Neuronal stem cell (in vitro differentiated cells): Measurements from ENCODE around the gene CALML6. TPM values are rescaled to one million over a fixed set of nuclear protein-coding genes. Genes with fewer than 3 reads are reported as not detected.

Experiments
- DNase-seq: peaks from one replicate; pipeline ENCODE4 v3.0.0-alpha.2; 2013; ENCODE audit warnings: low spot score
- H2AFZ ChIP-seq: one replicate; pipeline ENCODE4 v1.6.1; 2013; ENCODE audit warnings: mild to moderate bottlenecking, low read length, inconsistent platforms
- H2AK5ac ChIP-seq: 2 replicates; pipeline ENCODE4 v1.6.1; 2013; ENCODE audit warnings: low read depth, mild to moderate bottlenecking, inconsistent platforms, low read length, moderate library complexity, mixed read lengths
- H2BK120ac ChIP-seq: 2 replicates; pipeline ENCODE4 v1.6.1; 2013; ENCODE audit warnings: low read depth, mild to moderate bottlenecking, inconsistent platforms, low read length, moderate library complexity, mixed read lengths
- H2BK12ac ChIP-seq: one replicate; pipeline ENCODE4 v1.6.1; 2013; ENCODE audit warnings: low read length, inconsistent platforms
- H2BK15ac ChIP-seq: 2 replicates; pipeline ENCODE4 v1.6.1; 2013; ENCODE audit warnings: mild to moderate bottlenecking, low read length, inconsistent platforms, mixed read lengths
- H2BK5ac ChIP-seq: one replicate; pipeline ENCODE4 v1.6.1; 2013; ENCODE audit warnings: inconsistent platforms, mild to moderate bottlenecking, low read length, moderate library complexity
- H3K14ac ChIP-seq: one replicate; pipeline ENCODE4 v1.6.1; 2013; ENCODE audit warnings: low read length, inconsistent platforms
- H3K18ac ChIP-seq: 2 replicates; pipeline ENCODE4 v1.6.1; 2013; ENCODE audit warnings: low read length, inconsistent platforms
- H3K23ac ChIP-seq: 2 replicates; pipeline ENCODE4 v1.6.1; 2013; ENCODE audit warnings: low read depth, mild to moderate bottlenecking, mixed read lengths, low read length, inconsistent platforms; ENCODE audit not compliant: poor library complexity
- H3K27ac ChIP-seq: replicated peaks from 3 replicates; pipeline ENCODE4 v1.5.1; 2013; ENCODE audit warnings: low read length, inconsistent platforms
- H3K27me3 ChIP-seq, 3 experiments: 2 replicates each; pipeline ENCODE4 v1.6.1; 2013; ENCODE audit warnings: low read length in 3 of 3, mild to moderate bottlenecking in 2 of 3, inconsistent platforms in 1 of 3, low read depth in 1 of 3, mixed read lengths in 1 of 3, moderate library complexity in 1 of 3; ENCODE audit not compliant: control insufficient read depth in 3 of 3, insufficient read depth in 3 of 3
- H3K36me3 ChIP-seq, 2 donors: replicated peaks in 1 of 2; 2 replicates each; pipeline ENCODE4 v1.6.1; 2013; ENCODE audit warnings: low read length in 2 of 2; ENCODE audit not compliant: control insufficient read depth in 2 of 2, insufficient read depth in 2 of 2
- H3K4ac ChIP-seq: 2 replicates; pipeline ENCODE4 v1.6.1; 2013; ENCODE audit warnings: inconsistent platforms, mild to moderate bottlenecking, low read length, moderate library complexity
- H3K4me1 ChIP-seq, 2 donors: 1 replicate in 1 of 2; 2 replicates in 1 of 2; pipeline ENCODE4 v1.6.1; 2013; ENCODE audit warnings: low read length in 2 of 2, low read depth in 1 of 2; ENCODE audit not compliant: control insufficient read depth in 2 of 2, insufficient read depth in 1 of 2
- H3K4me2 ChIP-seq: one replicate; pipeline ENCODE4 v1.6.1; 2013; ENCODE audit warnings: mild to moderate bottlenecking, low read length, inconsistent platforms; ENCODE audit not compliant: insufficient read depth, poor library complexity, severe bottlenecking
- H3K4me3 ChIP-seq, 2 donors: 2 replicates each; pipeline ENCODE4 v1.5.1; 2013; ENCODE audit warnings: low read length in 2 of 2, mild to moderate bottlenecking in 2 of 2, inconsistent platforms in 1 of 2, moderate library complexity in 1 of 2
- H3K79me1 ChIP-seq: one replicate; pipeline ENCODE4 v1.6.1; 2013; ENCODE audit warnings: low read depth, mild to moderate bottlenecking, inconsistent platforms, low read length, moderate library complexity
- H3K9ac ChIP-seq: one replicate; pipeline ENCODE4 v1.6.1; 2013; ENCODE audit warnings: mild to moderate bottlenecking, low read depth, low read length, inconsistent platforms; ENCODE audit not compliant: poor library complexity
- H3K9me3 ChIP-seq, 2 donors: replicated peaks in 1 of 2; 2 replicates each; pipeline versions ENCODE3 to v1.6.1; 2013; ENCODE audit warnings: low read length in 2 of 2, mild to moderate bottlenecking in 2 of 2, inconsistent platforms in 1 of 2, low read depth in 1 of 2, mixed read lengths in 1 of 2, moderate library complexity in 1 of 2; ENCODE audit not compliant: control insufficient read depth in 2 of 2, insufficient read depth in 1 of 2
- H4K8ac ChIP-seq: one replicate; pipeline ENCODE4 v1.6.1; 2013; ENCODE audit warnings: low read depth, mild to moderate bottlenecking, inconsistent platforms, low read length, moderate library complexity
- H4K91ac ChIP-seq: one replicate; pipeline ENCODE4 v1.6.1; 2013; ENCODE audit warnings: low read length, low read depth, mild to moderate bottlenecking, inconsistent platforms; ENCODE audit not compliant: poor library complexity
- WGBS, 2 donors: extraction: QIAGEN DNeasy Blood & Tissue Kit; methylation state at CpG; one replicate each; pipeline ENCODE4 v1.1.7; 2013; ENCODE audit warnings: missing lambda C conversion rate in 2 of 2, mixed read lengths in 1 of 2; ENCODE audit not compliant: insufficient read length in 2 of 2, insufficient replicate concordance in 1 of 2; ENCODE audit errors: extremely low coverage in 2 of 2; 5-methylcytosine and 5-hydroxymethylcytosine counted together
- polyA plus RNA-seq, 2 experiments: library from polyadenylated mRNA; stranded (reverse); fragments of 200-250 nt; gene quantifications; one replicate each; pipeline ENCODE4 v1.2.3, GENCODE V29; 2013

CALML6 gene
- polyA plus RNA-seq (2013, experiment 1 of 2), result 0.07 TPM
- polyA plus RNA-seq (2013, experiment 2 of 2), result 0.08 TPM

- peak within 1 kb of the TSS; percentile 84 for H2BK12ac ChIP-seq
- H3K9me3 ChIP-seq, result no peaks in the 10 kb centered on the region
- peak within 1 kb of the TSS; percentile 4 for H4K8ac ChIP-seq
- peak within 1 kb of the TSS; percentile 73 for H3K23ac ChIP-seq
- H3K14ac ChIP-seq, result no peak within 1 kb of the TSS
- H3K4me3 ChIP-seq, result no peak within 1 kb of the TSS
- peak within 1 kb of the TSS; percentile 66 for H2BK5ac ChIP-seq
- H4K91ac ChIP-seq, result no peak within 1 kb of the TSS
- no peak for DNase-seq
- no peak within 1 kb of the TSS for H3K4me2 ChIP-seq
- peak within 1 kb of the TSS; percentile 76 for H3K18ac ChIP-seq
- no peaks in the 10 kb centered on the region for H3K36me3 ChIP-seq
- H2BK15ac ChIP-seq, result peak within 1 kb of the TSS; percentile 55
- WGBS, 2 donors, result no CpG with 5 or more reads among the region's 15 CpGs
- H3K27ac ChIP-seq, result no peak within 1 kb of the TSS
- H2AFZ ChIP-seq, result no peak within 1 kb of the TSS
- peak within 1 kb of the TSS; percentile 77 for H3K9ac ChIP-seq
- H3K27me3 ChIP-seq, result peaks cover 0 to 47% (median 9%) of the 10 kb centered on the region in 3 experiments
- H3K4ac ChIP-seq, result no peak within 1 kb of the TSS
- H3K4me1 ChIP-seq, result peaks cover 8 to 10% of the 10 kb centered on the region in 2 donors
- H2BK120ac ChIP-seq, result no peak within 1 kb of the TSS
- H2AK5ac ChIP-seq, result peak within 1 kb of the TSS; percentile 97
- H3K79me1 ChIP-seq, result peaks cover 3% of the 10 kb centered on the region
Measured at GRCh38 chr1:1914971-1915692, at the start of gene CALML6. CALML6 (plus strand) TSS chr1:1915260; CDS start chr1:1915281, 21 bp downstream.

- WGBS, 2 donors, result no CpG with 5 or more reads among the region's 3 CpGs
- Histone ChIP-seq H2BK15ac (no peak overlapping the region), H3K79me1 (peaks cover 7% of the 10 kb centered on the region), H3K18ac (no peak overlapping the region), H3K4ac (no peak overlapping the region), H2AFZ (no peak overlapping the region), H2AK5ac (no peak overlapping the region), H3K14ac (no peak overlapping the region), H4K91ac (no peak overlapping the region), H2BK5ac (no peak overlapping the region), H3K4me2 (no peak overlapping the region), H2BK120ac (no peak overlapping the region), H3K27ac (no peak overlapping the region), H4K8ac (no peak overlapping the region), H2BK12ac (no peak overlapping the region), H3K4me3 (no peak overlapping the region), H3K9ac (no peak overlapping the region), H3K23ac (no peak overlapping the region), H3K27me3 (no peaks in the 10 kb centered on the region), H3K36me3 (peaks cover 6 to 63% of the 10 kb centered on the region in 2 donors), H3K4me1 (no peaks in the 10 kb centered on the region), H3K9me3 (peaks cover 2 to 4% of the 10 kb centered on the region in 2 donors)
- no peak for DNase-seq
Measured at GRCh38 chr1:1867164-1867563, 47.9 kb upstream of the CALML6 start.

DNA sequence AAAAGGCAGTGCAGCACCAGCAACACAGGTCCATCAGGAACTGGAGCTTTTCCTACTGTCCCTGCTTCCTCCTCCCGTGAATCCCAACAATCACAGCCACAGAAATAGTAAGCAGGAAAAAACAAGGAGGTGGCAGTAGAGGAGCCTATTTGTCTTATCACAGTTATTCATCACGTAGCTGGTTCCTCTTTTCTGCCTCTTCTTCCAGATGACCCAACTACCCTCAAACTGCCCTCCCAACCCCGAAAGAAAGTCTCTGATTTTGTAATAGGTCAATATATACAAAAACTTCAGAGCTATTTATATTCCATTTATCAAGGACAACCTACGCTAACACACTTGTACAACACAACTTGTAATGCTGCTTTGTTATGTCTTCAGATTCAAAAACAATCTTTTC lies 45.6 kb upstream of the CALML6 start:
- Histone ChIP-seq H3K36me3 (peaks cover 17 to 66% of the 10 kb centered on the region in 2 donors), H3K4me1 (peaks cover 0 to 3% of the 10 kb centered on the region in 2 donors), H3K23ac (no peak overlapping the region), H3K27ac (no peak overlapping the region), H2BK120ac (no peak overlapping the region), H4K8ac (no peak overlapping the region), H3K9ac (no peak overlapping the region), H3K9me3 (peaks cover 3 to 9% of the 10 kb centered on the region in 2 donors), H3K4me2 (no peak overlapping the region), H4K91ac (no peak overlapping the region), H3K14ac (no peak overlapping the region), H3K18ac (no peak overlapping the region), H3K27me3 (no peaks in the 10 kb centered on the region), H3K4ac (no peak overlapping the region), H2AFZ (no peak overlapping the region), H3K79me1 (peaks cover 7% of the 10 kb centered on the region), H2BK5ac (no peak overlapping the region), H2AK5ac (no peak overlapping the region), H2BK15ac (no peak overlapping the region), H2BK12ac (no peak overlapping the region), H3K4me3 (no peak overlapping the region)
- WGBS, 2 donors, result no CpG with 5 or more reads among the region's 4 CpGs
- no peak for DNase-seq

GRCh38 chr1:1872329-1872994 lies 42.6 kb upstream of the CALML6 start:
- no peak overlapping the region for H2BK15ac ChIP-seq
- H3K9me3 ChIP-seq, result peaks cover 3 to 31% of the 10 kb centered on the region in 2 donors
- no peak overlapping the region for H4K8ac ChIP-seq
- H3K4ac ChIP-seq, result no peak overlapping the region
- H3K4me3 ChIP-seq, result no peak overlapping the region
- H3K79me1 ChIP-seq, result peaks cover 7% of the 10 kb centered on the region
- no peak overlapping the region for H3K18ac ChIP-seq
- H3K14ac ChIP-seq, result no peak overlapping the region
- no peak overlapping the region for H2BK12ac ChIP-seq
- no peak for DNase-seq
- no peak overlapping the region for H3K23ac ChIP-seq
- no CpG with 5 or more reads among the region's 11 CpGs for WGBS, 2 donors
- H3K36me3 ChIP-seq, result peaks cover 34 to 83% of the 10 kb centered on the region in 2 donors
- H3K27me3 ChIP-seq, result no peaks in the 10 kb centered on the region
- no peak overlapping the region for H2AK5ac ChIP-seq
- no peak overlapping the region for H4K91ac ChIP-seq
- H3K27ac ChIP-seq, result no peak overlapping the region
- no peak overlapping the region for H2AFZ ChIP-seq
- no peak overlapping the region for H3K9ac ChIP-seq
- H3K4me1 ChIP-seq, result peaks cover 0 to 3% of the 10 kb centered on the region in 2 donors
- no peak overlapping the region for H2BK120ac ChIP-seq
- H3K4me2 ChIP-seq, result no peak overlapping the region
- no peak overlapping the region for H2BK5ac ChIP-seq
